Kidney epithelial cell (primary cell): Measurements from ENCODE around the gene C18orf63. TPM values are rescaled to one million over a fixed set of nuclear protein-coding genes. Genes with fewer than 3 reads are reported as not detected.

Source experiments
- DNase-seq: peaks from one replicate; pipeline ENCODE4 v3.0.0-alpha.2; 2010; ENCODE audit warnings: low read depth
- H3K27me3 ChIP-seq: 2 replicates; pipeline ENCODE4 v1.6.0; 2011; ENCODE audit warnings: low read length; ENCODE audit not compliant: control insufficient read depth, insufficient read depth
- H3K36me3 ChIP-seq: 2 replicates; pipeline ENCODE4 v1.5.1; 2011; ENCODE audit warnings: low read length; ENCODE audit not compliant: control insufficient read depth, insufficient read depth
- H3K4me3 ChIP-seq: 2 replicates; pipeline ENCODE4 v1.5.1; 2011; ENCODE audit warnings: low read depth, mild to moderate bottlenecking, control low read depth, low read length
- total RNA-seq: library from RNA; depleted of rRNA; stranded (reverse); fragments of >200 nt; gene quantifications from 2 replicates; pipeline ENCODE4 v1.2.3, GENCODE V29; 2015
- TF ChIP-seq, protein P1 (sequence below): IDR thresholded peaks from 2 replicates; pipeline ENCODE4 v1.5.1; 2011; ENCODE audit warnings: mild to moderate bottlenecking, moderate library complexity, low read length, control low read depth, inconsistent platforms; ENCODE audit not compliant: insufficient read depth, poor library complexity, severe bottlenecking

The C18orf63 gene
- total RNA-seq, 1 donor from 2014 or later, result not detected

DNA sequence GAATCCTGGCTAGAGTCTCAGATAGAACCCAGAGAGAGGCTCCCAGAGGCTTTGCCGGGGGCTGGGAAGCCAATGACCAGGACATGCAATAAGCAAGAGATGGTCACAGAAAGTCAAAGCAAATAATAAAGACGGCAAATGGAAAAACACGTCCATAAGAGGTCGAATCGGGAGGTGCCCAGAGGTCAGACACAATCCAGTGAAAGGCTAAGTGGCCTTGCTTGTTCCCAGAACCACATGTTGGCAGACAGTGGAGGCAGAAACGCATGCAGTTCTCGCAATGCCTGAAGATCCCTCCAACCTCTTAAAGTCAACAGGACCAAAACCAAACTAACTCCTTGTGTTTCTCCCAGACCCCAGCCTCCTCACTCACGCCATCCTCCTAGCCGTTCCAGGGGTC, 26.9 kb upstream of the C18orf63 start:
- DNase-seq, result no peak
- Histone ChIP-seq H3K36me3 (no peaks in the 10 kb centered on the region), H3K27me3 (no peaks in the 10 kb centered on the region), H3K4me3 (no peak overlapping the region)
- TF ChIP-seq, protein P1, sequence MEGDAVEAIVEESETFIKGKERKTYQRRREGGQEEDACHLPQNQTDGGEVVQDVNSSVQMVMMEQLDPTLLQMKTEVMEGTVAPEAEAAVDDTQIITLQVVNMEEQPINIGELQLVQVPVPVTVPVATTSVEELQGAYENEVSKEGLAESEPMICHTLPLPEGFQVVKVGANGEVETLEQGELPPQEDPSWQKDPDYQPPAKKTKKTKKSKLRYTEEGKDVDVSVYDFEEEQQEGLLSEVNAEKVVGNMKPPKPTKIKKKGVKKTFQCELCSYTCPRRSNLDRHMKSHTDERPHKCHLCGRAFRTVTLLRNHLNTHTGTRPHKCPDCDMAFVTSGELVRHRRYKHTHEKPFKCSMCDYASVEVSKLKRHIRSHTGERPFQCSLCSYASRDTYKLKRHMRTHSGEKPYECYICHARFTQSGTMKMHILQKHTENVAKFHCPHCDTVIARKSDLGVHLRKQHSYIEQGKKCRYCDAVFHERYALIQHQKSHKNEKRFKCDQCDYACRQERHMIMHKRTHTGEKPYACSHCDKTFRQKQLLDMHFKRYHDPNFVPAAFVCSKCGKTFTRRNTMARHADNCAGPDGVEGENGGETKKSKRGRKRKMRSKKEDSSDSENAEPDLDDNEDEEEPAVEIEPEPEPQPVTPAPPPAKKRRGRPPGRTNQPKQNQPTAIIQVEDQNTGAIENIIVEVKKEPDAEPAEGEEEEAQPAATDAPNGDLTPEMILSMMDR, result no peak

DNA sequence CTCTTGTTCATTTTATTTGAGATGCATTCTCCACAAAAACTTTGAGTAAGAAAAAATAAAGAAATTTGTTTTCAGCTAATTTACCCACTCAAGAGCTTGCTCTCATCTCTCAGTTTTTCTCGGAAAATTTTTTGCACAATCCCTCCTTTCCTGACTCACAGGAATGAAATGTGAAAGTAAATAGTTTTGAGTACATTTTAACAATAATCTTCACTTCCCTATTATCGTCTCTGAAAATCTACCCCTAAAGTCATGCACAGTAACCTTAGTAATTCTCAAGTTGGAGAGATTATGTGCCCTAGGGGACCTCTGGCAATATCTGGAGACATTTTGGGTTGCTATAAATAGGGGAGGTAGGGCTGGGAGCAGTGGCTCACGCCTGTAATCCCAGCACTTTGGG, 26.5 kb upstream of the C18orf63 start:
- no peaks in the 10 kb centered on the region for H3K27me3 ChIP-seq
- no peaks in the 10 kb centered on the region for H3K36me3 ChIP-seq
- TF ChIP-seq, protein P1, result no peak
- no peak overlapping the region for H3K4me3 ChIP-seq
- DNase-seq, result no peak

- Histone ChIP-seq H3K27me3 (no peaks in the 10 kb centered on the region), H3K36me3 (no peaks in the 10 kb centered on the region), H3K4me3 (no peak overlapping the region)
- TF ChIP-seq, protein P1, result no peak
- DNase-seq, result no peak
These were observed 25.6 kb upstream of the C18orf63 start for GRCh38 chr18:74290021-74290420.

DNA sequence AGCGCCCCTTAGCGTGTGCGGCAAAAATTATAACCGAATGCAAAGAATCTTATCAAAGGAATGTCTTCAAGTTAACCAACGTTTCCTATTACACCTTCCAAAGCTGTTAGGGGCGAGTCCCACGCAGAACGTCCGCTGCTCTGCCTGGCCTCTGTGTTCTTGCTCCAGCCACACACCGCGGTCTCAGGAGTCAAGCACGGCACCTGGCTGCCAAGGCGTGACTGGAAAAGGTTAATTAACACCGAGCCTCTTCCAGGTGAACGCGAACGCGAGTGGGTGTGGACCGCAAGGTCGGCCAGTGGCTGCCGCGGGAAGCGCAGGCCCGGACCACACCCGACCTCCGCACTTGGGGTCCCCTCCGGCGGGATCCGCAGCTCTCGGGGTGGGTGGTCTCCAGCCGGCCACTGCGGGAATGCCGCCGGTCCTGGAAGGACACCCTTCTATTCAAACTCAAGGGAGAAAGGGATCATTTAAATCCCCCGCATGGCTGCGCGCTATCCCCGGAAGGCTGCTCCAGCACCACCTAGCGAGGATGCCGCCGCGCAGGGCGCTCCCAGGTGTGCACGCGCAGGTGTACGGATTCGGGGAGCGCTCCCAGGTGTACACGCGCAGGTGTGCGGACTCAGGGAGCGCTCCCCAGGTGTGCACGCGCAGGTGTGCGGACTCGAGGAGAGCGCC, 24.7 kb upstream of the C18orf63 start:
- DNase-seq, result no peak
- no peaks in the 10 kb centered on the region for H3K36me3 ChIP-seq
- TF ChIP-seq, protein P1, result peak; percentile 41
- no peaks in the 10 kb centered on the region for H3K27me3 ChIP-seq
- peak overlapping the region; percentile 86 for H3K4me3 ChIP-seq

DNA sequence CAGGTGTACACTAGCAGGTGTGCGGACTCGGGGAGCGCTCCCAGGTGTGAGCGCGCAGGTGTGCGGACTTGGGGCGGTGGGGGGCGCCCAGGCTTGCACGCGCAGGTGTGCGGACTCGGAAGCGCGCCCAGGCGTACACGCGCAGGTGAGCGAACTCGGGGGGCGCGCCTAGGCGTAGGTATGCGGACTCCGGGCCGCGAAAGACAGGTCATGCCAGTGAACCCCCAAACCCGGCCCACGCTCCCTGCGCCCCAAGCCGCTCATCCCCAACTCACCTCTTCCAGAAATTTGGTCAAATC, 24.2 kb upstream of the C18orf63 start:
- Histone ChIP-seq H3K4me3 (peak overlapping the region; percentile 86), H3K36me3 (no peaks in the 10 kb centered on the region), H3K27me3 (no peaks in the 10 kb centered on the region)
- no peak for DNase-seq
- TF ChIP-seq, protein P1, result no peak
